ENCODE results near the gene SSTR4. TPM values are rescaled to one million over a fixed set of nuclear protein-coding genes. Genes with fewer than 3 reads are reported as not detected.

The SSTR4 gene
- total and polyA plus RNA-seq, 2 donors from 2014 or later: not detected

GRCh38 chr20:23083553-23084220 is 48.6 kb downstream of the SSTR4 start:
- intact Hi-C loops (cut with DNase I): no loop called here
- Histone ChIP-seq H3K4me1 (ENCODE audit: control insufficient read depth in 2 of 3, insufficient read depth in 2 of 3, low read depth in 1 of 3, low read length in 3 of 3) (peaks cover 0 to 8% (median 0%) of the 10 kb centered on the region in 3 donors), H3K4me3 (ENCODE audit: low read length in 3 of 3) (peak overlapping the region in 2 of 3 donors; percentile 50 to 53), H3K9ac (ENCODE audit: low read length in 3 of 3) (peak overlapping the region in 2 of 3 donors; percentile 20 to 59), H3K36me3 (ENCODE audit: control insufficient read depth in 2 of 3, insufficient read depth in 3 of 3, low read length in 3 of 3) (no peaks in the 10 kb centered on the region), H3K9me3 (ENCODE audit: control insufficient read depth in 2 of 3, insufficient read depth in 1 of 3, low read length in 3 of 3) (no peaks in the 10 kb centered on the region), H3K27me3 (ENCODE audit: control insufficient read depth, insufficient read depth, low read length) (no peaks in the 10 kb centered on the region), H3K27ac (ENCODE audit: low read depth in 2 of 2, low read length in 2 of 2) (peak overlapping the region; percentile 65 to 69)
- DNase-seq: no peak
- TF ChIP-seq CTCF (IDR thresholded peaks at IDR 0.05; ENCODE audit: borderline replicate concordance, extremely low read depth, insufficient read depth): no peak
- FAIRE-seq: no peak

GRCh38 chr20:23084282-23084844 is 49.3 kb downstream of the SSTR4 start:
- Histone ChIP-seq H3K9ac (ENCODE audit: low read length in 3 of 3) (peak overlapping the region in 1 of 3 donors; percentile 59), H3K27ac (ENCODE audit: low read depth in 2 of 2, low read length in 2 of 2) (peak overlapping the region; percentile 65 to 69), H3K4me1 (ENCODE audit: control insufficient read depth in 2 of 3, insufficient read depth in 2 of 3, low read depth in 1 of 3, low read length in 3 of 3) (peaks cover 0 to 8% (median 0%) of the 10 kb centered on the region in 3 donors), H3K27me3 (ENCODE audit: control insufficient read depth, insufficient read depth, low read length) (no peaks in the 10 kb centered on the region), H3K9me3 (ENCODE audit: control insufficient read depth in 2 of 3, insufficient read depth in 1 of 3, low read length in 3 of 3) (no peaks in the 10 kb centered on the region), H3K36me3 (ENCODE audit: control insufficient read depth in 2 of 3, insufficient read depth in 3 of 3, low read length in 3 of 3) (no peaks in the 10 kb centered on the region), H3K4me3 (ENCODE audit: low read length in 3 of 3) (peak overlapping the region in 2 of 3 donors; percentile 50 to 53)
- no peak for FAIRE-seq
- TF ChIP-seq CTCF (IDR thresholded peaks at IDR 0.05; ENCODE audit: borderline replicate concordance, extremely low read depth, insufficient read depth): no peak
- intact Hi-C loops (cut with DNase I): no loop called here
- no peak for DNase-seq

GRCh38 chr20:23084845-23085365 is 49.8 kb downstream of the SSTR4 start:
- intact Hi-C loops (cut with DNase I): no loop called here
- Histone ChIP-seq H3K27ac (ENCODE audit: low read depth in 2 of 2, low read length in 2 of 2) (peak overlapping the region; percentile 53 to 65), H3K27me3 (ENCODE audit: control insufficient read depth, insufficient read depth, low read length) (no peaks in the 10 kb centered on the region), H3K4me3 (ENCODE audit: low read length in 3 of 3) (peak overlapping the region; percentile 6 to 53 (median 32)), H3K9me3 (ENCODE audit: control insufficient read depth in 2 of 3, insufficient read depth in 1 of 3, low read length in 3 of 3) (no peaks in the 10 kb centered on the region), H3K4me1 (ENCODE audit: control insufficient read depth in 2 of 3, insufficient read depth in 2 of 3, low read depth in 1 of 3, low read length in 3 of 3) (peaks cover 0 to 8% (median 0%) of the 10 kb centered on the region in 3 donors), H3K9ac (ENCODE audit: low read length in 3 of 3) (peak overlapping the region in 1 of 3 donors; percentile 23), H3K36me3 (ENCODE audit: control insufficient read depth in 2 of 3, insufficient read depth in 3 of 3, low read length in 3 of 3) (no peaks in the 10 kb centered on the region)
- DNase-seq: no peak
- TF ChIP-seq CTCF (IDR thresholded peaks at IDR 0.05; ENCODE audit: borderline replicate concordance, extremely low read depth, insufficient read depth): no peak
- FAIRE-seq: no peak
